GM23338 (cell line): ENCODE results near the gene SKA3. TPM values are rescaled to one million over a fixed set of nuclear protein-coding genes. Genes with fewer than 3 reads are reported as not detected.

Experiments used
- ATAC-seq: fragments of 200-7000 bp; cut with Tn5 transposase; 3 replicates; pipeline ENCODE4 v1.9.1; 2020
- DNase-seq: peaks from one replicate; pipeline ENCODE4 v3.0.0-alpha.2; 2015; ENCODE audit warnings: low spot score
- H2AFZ ChIP-seq: fragments of 200-600 bp; sonication (generic); 2 replicates; pipeline ENCODE4 v1.8.0; 2016; ENCODE audit warnings: antibody characterized with exemption, mild to moderate bottlenecking, moderate library complexity
- H3F3A ChIP-seq: fragments of 200-600 bp; sonication (generic); replicated peaks from 2 replicates; pipeline ENCODE4 v1.8.0; 2017; ENCODE audit warnings: antibody characterized with exemption, mixed run types, low read depth
- H3K27ac ChIP-seq: fragments of 200-600 bp; sonication (generic); 2 replicates; pipeline ENCODE4 v1.6.1; 2016; ENCODE audit warnings: low read depth
- H3K27me3 ChIP-seq: fragments of 200-600 bp; sonication (generic); 2 replicates; pipeline ENCODE4 v1.8.0; 2016; ENCODE audit warnings: mild to moderate bottlenecking, mixed run types, moderate library complexity; ENCODE audit not compliant: insufficient read depth
- H3K36me3 ChIP-seq: fragments of 200-600 bp; sonication (generic); 2 replicates; pipeline ENCODE4 v1.8.0; 2016; ENCODE audit warnings: mild to moderate bottlenecking; ENCODE audit not compliant: insufficient read depth
- H3K4me1 ChIP-seq: fragments of 200-600 bp; sonication (generic); 2 replicates; pipeline ENCODE4 v1.8.0; 2016; ENCODE audit warnings: mild to moderate bottlenecking, moderate library complexity; ENCODE audit not compliant: insufficient read depth
- H3K4me2 ChIP-seq: fragments of 200-600 bp; sonication (generic); 2 replicates; pipeline ENCODE4 v1.7.1; 2017; ENCODE audit warnings: mixed run types
- H3K4me3 ChIP-seq: fragments of 200-600 bp; sonication (generic); 2 replicates; pipeline ENCODE4 v1.6.1; 2016; ENCODE audit warnings: mixed run types
- H3K79me2 ChIP-seq: fragments of 200-600 bp; sonication (generic); replicated peaks from 2 replicates; pipeline ENCODE4 v1.8.0; 2017; ENCODE audit warnings: mild to moderate bottlenecking; ENCODE audit not compliant: insufficient read depth
- H3K9me2 ChIP-seq: fragments of 200-600 bp; sonication (generic); 2 replicates; pipeline ENCODE4 v1.8.0; 2017; ENCODE audit not compliant: insufficient read depth
- H4K20me1 ChIP-seq: fragments of 200-600 bp; sonication (generic); replicated peaks from 2 replicates; pipeline ENCODE4 v1.8.0; 2017; ENCODE audit warnings: mild to moderate bottlenecking; ENCODE audit not compliant: insufficient read depth
- H3K27ac Mint-ChIP-seq: 2 replicates; pipeline ENCODE4 v1.8.0; 2020; ENCODE audit warnings: inconsistent platforms, mild to moderate bottlenecking, moderate library complexity, mixed read lengths
- H3K27me3 Mint-ChIP-seq: 3 replicates; pipeline ENCODE4 v1.8.0; 2022; ENCODE audit warnings: low read depth, mild to moderate bottlenecking, moderate library complexity, mixed read lengths, inconsistent platforms; ENCODE audit not compliant: insufficient read depth, poor library complexity
- H3K36me3 Mint-ChIP-seq: 3 replicates; pipeline ENCODE4 v1.8.0; 2021; ENCODE audit warnings: low read depth, mild to moderate bottlenecking, inconsistent platforms, moderate library complexity, mixed read lengths
- H3K4me1 Mint-ChIP-seq: 3 replicates; pipeline ENCODE4 v1.8.0; 2020; ENCODE audit warnings: mild to moderate bottlenecking, inconsistent platforms, mixed read lengths
- H3K4me3 Mint-ChIP-seq: 3 replicates; pipeline ENCODE4 v1.8.0; 2021; ENCODE audit warnings: moderate library complexity, mild to moderate bottlenecking, inconsistent platforms, mixed read lengths
- H3K9me3 Mint-ChIP-seq: 3 replicates; pipeline ENCODE4 v1.8.0; 2020; ENCODE audit warnings: moderate library complexity, mild to moderate bottlenecking, inconsistent platforms, mixed read lengths
- CTCF ChIP-seq, 2 experiments: fragments of 200-600 bp in 1 of 2; sonication (generic) in 1 of 2; conservative IDR thresholded peaks; 2 replicates each; pipeline versions ENCODE4 v1.5.1 to v1.6.1; 2016 to 2017; ENCODE audit warnings: antibody characterized with exemption in 2 of 2, low read depth in 2 of 2, mild to moderate bottlenecking in 2 of 2, moderate library complexity in 1 of 2
- ETS1 ChIP-seq: IDR thresholded peaks from 2 replicates; pipeline ENCODE4 v1.6.1; 2016; ENCODE audit warnings: antibody characterized with exemption
- NANOG ChIP-seq: IDR thresholded peaks from 2 replicates; pipeline ENCODE4 v1.6.1; 2016; ENCODE audit warnings: antibody characterized with exemption, borderline replicate concordance
- REST ChIP-seq: IDR thresholded peaks from one replicate; pipeline ENCODE4 v1.6.1; 2018; ENCODE audit warnings: antibody characterized with exemption; ENCODE audit not compliant: unreplicated experiment
- STAT1 ChIP-seq: IDR thresholded peaks from one replicate; pipeline ENCODE4 v1.6.1; 2016; ENCODE audit warnings: antibody characterized with exemption; ENCODE audit not compliant: unreplicated experiment
- ZNF462 ChIP-seq: fragments of 250-450 bp; sonication (Bioruptor Pico); IDR thresholded peaks from 2 replicates; pipeline ENCODE4 v1.5.0; 2020; ENCODE audit warnings: mild to moderate bottlenecking, moderate library complexity
- polyA plus RNA-seq: library from polyadenylated mRNA; unstranded; fragments of >200 nt; fragmentation: Nextera tagmentation; extraction: Ambion mirVana; gene quantifications from 2 replicates; pipeline ENCODE4 v1.2.1, GENCODE V29; 2016
- total RNA-seq: library from RNA; depleted of rRNA; stranded (reverse); fragments of >200 nt; shearing (Covaris generic); gene quantifications from 2 replicates; pipeline ENCODE4 v1.2.3, GENCODE V29; 2014

Gene SKA3
- total and polyA plus RNA-seq, 2 experiments from 2014 or later, result 65.9 to 179 TPM

- no peak overlapping the region for H3K4me3 ChIP-seq
- no peaks in the 10 kb centered on the region for H3K79me2 ChIP-seq
- no peaks in the 10 kb centered on the region for H3K36me3 ChIP-seq
- Mint-ChIP-seq H3K27ac (no peak overlapping the region), H3K27me3 (peaks cover 6% of the 10 kb centered on the region), H3K4me3 (no peak overlapping the region), H3K36me3 (no peaks in the 10 kb centered on the region; the same call in 1 of the 3 replicates), H3K9me3 (no peaks in the 10 kb centered on the region), H3K4me1 (peaks cover 18% of the 10 kb centered on the region)
- H3K9me2 ChIP-seq, result no peaks in the 10 kb centered on the region; the same call in 1 of the 2 replicates
- no peak for TF ChIP-seq ZNF462 (CRISPR knock-in tag)
- TF ChIP-seq ETS1, result no peak
- TF ChIP-seq REST, result no peak
- no peak for TF ChIP-seq STAT1
- TF ChIP-seq NANOG, result no peak
- no peak for TF ChIP-seq CTCF (conservative IDR thresholded peaks at IDR 0.05; ENCODE audit: low read depth in 2 of 2)
- no peak overlapping the region for H3K4me2 ChIP-seq
- no peak overlapping the region for H3K27ac ChIP-seq
- H3K27me3 ChIP-seq, result no peaks in the 10 kb centered on the region
- ATAC-seq, result no peak
- H3F3A ChIP-seq, result no peaks in the 10 kb centered on the region
- 0 out of 2 replicates have a peak, but pooled peaks cover 4% of the 10 kb centered on the region for H3K4me1 ChIP-seq
- DNase-seq, result no peak
- no peak overlapping the region for H2AFZ ChIP-seq
- H4K20me1 ChIP-seq, result no peaks in the 10 kb centered on the region
Measured at GRCh38 chr13:21111546-21111945, 64.8 kb downstream of the SKA3 start.
